ENCODE results near the gene C9orf85. TPM values are rescaled to one million over a fixed set of nuclear protein-coding genes. Genes with fewer than 3 reads are reported as not detected.
A peak's percentile ranks its signal among the peaks of the same experiment; 100 is the strongest.
"Not testable (repeated sequence)": the region's sequence is repeated elsewhere in the genome, so short reads cannot be mapped to it uniquely, and the experiment has no call there.

Gene C9orf85
- total RNA-seq, 1 experiment from 2014 or later = 20.2 TPM

GRCh38 chr9:71955300-71955915 is 44.0 kb downstream of the C9orf85 start (continued):
- TF ChIP-seq NR1H2 (CRISPR knock-in tag; IDR thresholded peaks at IDR 0.05) = no peak
- TF ChIP-seq HMGXB4 (CRISPR knock-in tag; IDR thresholded peaks at IDR 0.05) = no peak
- TF ChIP-seq ZNF512 (CRISPR knock-in tag; IDR thresholded peaks at IDR 0.05; ENCODE audit: borderline replicate concordance) = no peak
- TF ChIP-seq TEAD1 (CRISPR knock-in tag; IDR thresholded peaks at IDR 0.05) = no peak
- no peak for TF ChIP-seq RORB (CRISPR knock-in tag; IDR thresholded peaks at IDR 0.05)
- no peak for TF ChIP-seq CDX4 (CRISPR knock-in tag; IDR thresholded peaks at IDR 0.05; ENCODE audit: borderline replicate concordance)
- TF ChIP-seq IRF2 (CRISPR knock-in tag; IDR thresholded peaks at IDR 0.05; ENCODE audit: borderline replicate concordance, low read depth) = no peak
- no peak for TF ChIP-seq CREM (CRISPR knock-in tag; IDR thresholded peaks at IDR 0.05)
- no peak for TF ChIP-seq NFATC4 (CRISPR knock-in tag; IDR thresholded peaks at IDR 0.05)
- no peak for TF ChIP-seq E2F5 (CRISPR knock-in tag; IDR thresholded peaks at IDR 0.05)
- TF ChIP-seq FOXP1 (CRISPR knock-in tag; IDR thresholded peaks at IDR 0.05; ENCODE audit: borderline replicate concordance) = no peak
- TF ChIP-seq ATF3 (CRISPR knock-in tag; conservative IDR thresholded peaks at IDR 0.05) = no peak

GRCh38 chr9:71962328-71962727 is 50.9 kb downstream of the C9orf85 start:
- H3K27ac Mint-ChIP-seq = peak overlapping the region; percentile 71
- peaks cover 5% of the 10 kb centered on the region for H3K9me3 Mint-ChIP-seq
- ChIA-PET POLR2A (no interaction called here), CTCF (no interaction called here)
- no peak overlapping the region for H3K4me3 Mint-ChIP-seq
- peaks cover 22% of the 10 kb centered on the region for H3K36me3 Mint-ChIP-seq
- TF ChIP-seq CDX4 (CRISPR knock-in tag; IDR thresholded peaks at IDR 0.05; ENCODE audit: borderline replicate concordance) (no peak), PREB (CRISPR knock-in tag; IDR thresholded peaks at IDR 0.05; ENCODE audit: borderline replicate concordance) (no peak), EMX1 (CRISPR knock-in tag; IDR thresholded peaks at IDR 0.05) (no peak), JAZF1 (CRISPR knock-in tag; IDR thresholded peaks at IDR 0.05) (no peak)
- no peak for ATAC-seq
- H3K27me3 Mint-ChIP-seq (ENCODE audit: low read depth) = no peaks in the 10 kb centered on the region
- no peak for DNase-seq (ENCODE audit: low spot score)
- peaks cover 51% of the 10 kb centered on the region for H3K4me1 Mint-ChIP-seq

GRCh38 chr9:71963471-71963996 is 52.1 kb downstream of the C9orf85 start:
- POLR2A ChIA-PET, ATAC-seq: not testable (repeated sequence)

More at GRCh38 chr9:71963471-71963996, 52.1 kb downstream of the C9orf85 start:
- H3K4me3 Mint-ChIP-seq; H3K27me3 Mint-ChIP-seq (ENCODE audit: low read depth); DNase-seq (ENCODE audit: low spot score); H3K27ac Mint-ChIP-seq: not testable (repeated sequence)
- H3K9me3 Mint-ChIP-seq = peaks cover 12% of the 10 kb centered on the region
- peaks cover 33% of the 10 kb centered on the region for H3K36me3 Mint-ChIP-seq
- CTCF ChIA-PET = interaction anchor here (2.2 kb wide), 1 partner anchor 62 kb away, joined by 6 read pairs; no protein-coding TSS in a partner anchor
- peaks cover 53% of the 10 kb centered on the region for H3K4me1 Mint-ChIP-seq

All from WTC11 (cell line).